Urothelium cell line (cell line): Measurements from ENCODE around the gene PIGH.

ENCODE experiments used
- DNase-seq: peaks from one replicate; pipeline ENCODE4 v3.0.0; 2011; ENCODE audit warnings: low spot score, mixed read lengths
- FAIRE-seq: peaks from 2 replicates; lab custom pipeline; 2011; peaks lifted over from hg19 to GRCh38; lab: Jason Lieb, UNC

Gene PIGH

GRCh38 chr14:67576216-67576955, 23.7 kb downstream of the PIGH start:
- FAIRE-seq: peak; percentile 78

DNA sequence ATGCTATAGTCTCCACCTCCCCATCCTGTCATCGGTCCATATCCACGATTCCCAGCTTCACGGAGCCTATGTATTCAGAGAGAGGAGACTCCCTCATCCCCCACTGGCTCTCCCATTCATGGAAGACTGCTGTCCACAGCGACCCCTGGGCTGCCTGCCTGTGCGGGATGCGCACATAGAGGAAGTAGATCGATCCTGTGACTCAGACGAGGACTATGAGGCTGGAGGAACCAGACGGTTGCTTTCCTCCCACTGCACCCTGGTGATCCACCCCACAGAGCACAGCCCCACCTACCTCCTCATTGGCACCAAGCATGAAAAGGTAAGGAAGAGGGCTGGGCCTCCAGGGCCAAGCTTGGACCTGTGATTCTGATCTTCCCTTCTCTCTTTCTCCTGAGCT, 24.4 kb downstream of the PIGH start:
- FAIRE-seq (peak; percentile 91), DNase-seq (peak; percentile 56)

More at GRCh38 chr14:67576216-67576955, 23.7 kb downstream of the PIGH start:
- DNase-seq: no peak

- DNase-seq (no peak), FAIRE-seq (peak; percentile 84)
Measured at GRCh38 chr14:67574806-67575205, 25.3 kb downstream of the PIGH start.

DNA sequence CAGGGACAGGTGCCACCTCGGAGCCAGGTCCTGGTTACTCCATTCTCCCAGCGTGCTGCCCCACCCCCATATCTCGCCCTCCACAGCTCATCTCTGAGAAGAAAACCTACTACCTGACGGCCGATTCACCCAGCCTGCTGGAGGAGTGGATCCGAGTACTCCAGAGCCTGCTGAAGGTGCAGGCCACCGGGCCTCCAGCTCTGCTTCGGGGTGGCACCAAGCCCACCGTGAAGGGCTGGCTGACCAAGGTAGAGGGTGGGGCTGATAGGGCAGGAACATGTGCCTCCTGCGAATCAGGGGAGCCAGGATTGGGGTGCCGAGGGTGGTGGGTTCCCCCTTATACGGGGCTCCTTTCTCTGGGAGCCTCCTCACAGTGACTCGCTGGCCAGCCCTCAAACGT, 25.9 kb downstream of the PIGH start:
- peak; percentile 30 for FAIRE-seq

DNA sequence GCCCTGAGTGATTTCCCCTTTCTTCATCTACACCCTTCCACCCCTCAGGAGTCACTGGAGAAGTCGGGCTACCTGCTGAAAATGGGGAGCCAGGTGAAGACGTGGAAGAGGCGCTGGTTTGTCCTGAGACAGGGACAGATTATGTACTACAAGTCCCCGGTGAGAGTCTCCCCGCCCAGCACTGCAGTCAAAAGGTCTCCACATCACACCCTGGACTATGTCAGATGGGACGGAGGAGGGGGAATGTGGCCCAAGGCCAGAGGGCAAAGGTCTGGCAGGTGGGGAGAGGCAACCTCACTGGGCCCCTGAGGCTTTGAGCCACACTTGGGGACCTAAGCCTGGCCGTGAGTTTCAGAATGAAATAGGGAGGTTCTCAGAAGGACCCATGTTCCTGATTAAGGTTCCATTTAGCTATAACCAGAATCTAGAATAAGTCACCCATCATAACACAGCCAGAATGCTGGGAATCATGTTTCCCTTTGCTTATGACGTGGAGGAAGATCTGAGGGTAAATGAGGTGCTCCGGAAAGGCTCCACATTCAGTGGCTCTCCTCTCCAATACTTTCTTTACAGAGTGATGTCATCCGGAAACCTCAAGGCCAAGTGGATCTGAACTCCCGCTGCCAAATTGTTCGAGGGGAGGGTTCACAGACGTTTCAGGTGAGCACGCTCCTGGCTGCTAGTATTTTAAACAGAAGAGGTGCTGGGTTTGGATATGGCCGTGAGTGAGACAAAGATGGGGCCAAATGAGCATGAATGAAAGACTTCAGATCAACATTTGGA, 26.6 kb downstream of the PIGH start:
- FAIRE-seq (no peak), DNase-seq (no peak)

More for the DNA sequence above, 25.9 kb downstream of the PIGH start:
- DNase-seq: no peak

GRCh38 chr14:67572608-67573007, 27.5 kb downstream of the PIGH start:
- DNase-seq: no peak
- FAIRE-seq: peak; percentile 89

GRCh38 chr14:67571991-67572323, 28.1 kb downstream of the PIGH start:
- DNase-seq (no peak), FAIRE-seq (no peak)

- DNase-seq: peak; percentile 88
- peak; percentile 99 for FAIRE-seq
Measured at GRCh38 chr14:67571275-67571990, 28.6 kb downstream of the PIGH start.

DNA sequence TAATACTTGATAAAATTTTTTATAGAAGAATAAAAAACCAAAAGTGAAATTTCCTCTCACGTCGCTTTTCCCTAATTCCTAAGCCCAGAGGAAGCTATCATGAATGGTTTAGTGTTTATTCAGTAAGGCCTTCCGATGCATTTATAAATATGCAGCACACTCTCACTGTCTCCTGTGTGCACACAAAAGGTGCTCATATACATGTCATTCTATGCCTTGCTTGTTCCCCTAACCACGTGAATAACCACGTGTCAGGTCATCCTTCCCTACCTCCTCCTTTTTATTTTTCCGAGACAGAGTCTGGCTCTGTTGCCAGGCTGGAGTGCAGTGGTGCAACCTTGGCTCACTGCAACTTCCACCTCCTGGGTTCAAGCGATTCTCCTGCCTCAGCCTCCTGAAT, 29.6 kb downstream of the PIGH start:
- FAIRE-seq: peak; percentile 73

DNA sequence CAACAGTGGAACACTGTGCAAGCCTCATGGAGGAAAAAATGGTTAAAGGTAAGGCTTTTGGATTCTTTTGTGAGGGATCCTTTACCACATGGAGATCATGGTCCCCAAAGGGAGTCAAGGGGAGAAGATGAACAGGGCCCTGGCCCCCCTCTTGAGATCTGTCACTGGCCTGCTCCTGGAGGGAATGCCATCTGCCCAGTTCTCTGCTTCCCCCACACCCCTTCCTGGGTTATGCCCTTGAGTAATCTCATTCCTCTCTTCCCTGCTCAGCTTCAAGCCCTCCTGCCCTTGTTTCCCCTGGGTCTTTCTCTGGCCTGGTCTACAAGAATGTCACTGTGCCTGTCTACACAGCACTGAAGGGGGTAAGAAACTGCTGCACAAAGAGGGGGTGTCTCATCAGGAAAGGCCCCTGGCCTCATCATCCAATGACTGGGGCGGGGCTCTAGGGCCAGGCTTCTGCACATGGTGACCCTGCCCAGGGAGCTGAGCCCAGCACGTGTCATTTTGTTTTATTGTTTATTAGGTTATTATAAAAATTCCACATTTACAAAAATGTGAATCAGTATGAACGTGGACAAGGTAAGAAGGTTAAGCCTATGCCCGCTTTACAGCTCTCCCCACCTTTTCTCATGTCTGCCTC, 30.3 kb downstream of the PIGH start:
- FAIRE-seq (no peak), DNase-seq (no peak)

More for the DNA sequence above, 29.6 kb downstream of the PIGH start:
- no peak for DNase-seq

DNA sequence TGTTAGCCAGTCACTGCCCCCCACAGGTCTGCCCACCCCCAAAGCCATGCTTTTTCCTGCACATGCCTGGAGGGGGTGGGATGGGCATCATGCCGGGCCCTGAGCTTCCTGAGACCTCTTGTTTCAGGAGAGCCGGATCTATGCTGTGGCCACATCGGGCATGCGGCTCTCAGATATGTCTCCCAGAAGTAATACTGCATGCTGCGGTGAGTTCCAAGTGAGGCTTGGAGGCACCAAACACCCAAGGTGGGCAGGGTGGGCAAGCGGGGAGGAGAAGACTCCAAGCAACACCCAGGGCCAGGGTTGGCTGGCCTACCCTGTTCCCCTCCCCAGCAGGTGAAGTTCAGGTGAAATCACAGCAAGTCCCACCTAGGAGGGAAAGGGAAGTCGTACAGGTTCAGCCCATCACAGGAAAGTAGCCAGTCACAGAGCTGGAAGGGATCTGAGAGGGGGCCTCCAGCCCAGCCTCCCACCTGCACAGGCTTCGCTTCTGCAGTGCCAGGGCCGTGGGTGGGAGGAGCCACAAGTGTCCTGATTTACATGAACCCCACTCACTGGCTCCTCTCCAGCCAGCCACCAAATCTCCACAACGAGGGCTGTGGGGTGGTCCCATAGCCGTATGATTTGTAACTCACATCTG, 30.9 kb downstream of the PIGH start:
- FAIRE-seq: peak; percentile 37

GRCh38 chr14:67567654-67568053, 32.4 kb downstream of the PIGH start:
- FAIRE-seq (peak; percentile 88), DNase-seq (no peak)

More for the DNA sequence above, 30.9 kb downstream of the PIGH start:
- no peak for DNase-seq

GRCh38 chr14:67566908-67567307, 33.2 kb downstream of the PIGH start:
- DNase-seq: no peak
- no peak for FAIRE-seq

GRCh38 chr14:67564236-67564635, 35.8 kb downstream of the PIGH start:
- no peak for DNase-seq
- FAIRE-seq: peak; percentile 56

DNA sequence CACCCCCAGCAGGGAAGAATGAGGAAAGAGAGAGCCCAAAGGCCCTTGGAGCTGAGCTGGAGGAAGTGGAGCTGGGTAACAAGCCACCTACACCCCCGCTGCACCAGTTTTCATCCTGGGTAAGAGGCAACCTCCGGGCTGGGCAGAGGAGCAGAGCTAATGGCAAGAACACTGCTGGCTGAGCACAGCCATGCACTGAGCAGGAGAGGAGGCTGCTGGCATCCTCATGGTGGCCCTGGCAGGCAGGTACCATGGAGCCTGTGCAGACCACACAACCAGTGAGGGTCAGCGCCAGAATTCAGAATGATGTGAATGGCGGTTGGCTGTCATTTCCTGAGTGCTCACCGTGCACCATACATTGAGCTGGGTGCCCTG, 37.3 kb downstream of the PIGH start:
- no peak for DNase-seq
- peak; percentile 71 for FAIRE-seq

DNA sequence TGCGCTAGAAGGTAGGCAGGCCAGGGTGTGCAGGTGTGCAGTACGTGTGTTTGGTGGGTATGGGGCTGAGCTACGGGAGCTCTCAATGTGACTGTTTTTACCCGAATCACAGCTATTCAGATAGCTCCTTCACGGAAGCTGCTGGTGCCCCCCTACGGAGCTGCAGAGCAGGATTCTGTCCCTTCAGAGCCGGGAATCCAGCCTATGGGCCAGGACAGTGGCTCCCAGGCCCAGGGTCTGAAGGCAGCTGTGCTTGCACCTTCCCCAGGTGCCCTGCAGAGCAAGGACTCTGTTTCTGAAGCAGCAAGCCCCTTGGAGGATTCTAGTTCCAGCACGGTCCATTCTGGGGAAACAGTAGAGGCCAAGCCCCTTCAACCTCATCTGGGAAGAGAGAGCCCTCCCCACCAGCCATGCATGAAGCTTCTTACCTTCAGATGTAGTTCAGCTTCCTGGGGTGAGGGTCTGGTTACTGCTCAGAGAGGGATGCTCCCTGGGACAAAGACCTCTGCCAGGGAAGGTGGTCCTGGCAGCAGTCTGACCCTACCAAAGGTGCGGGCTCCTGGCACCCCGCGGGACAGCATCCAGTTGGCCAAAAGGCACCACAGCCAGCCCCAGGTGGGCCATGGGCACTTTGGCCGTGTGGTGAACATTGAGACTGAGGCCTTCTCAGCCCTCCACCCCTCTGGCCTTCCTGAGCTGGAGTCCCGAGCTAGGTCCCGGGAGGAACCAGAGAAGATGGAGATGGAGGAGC, 37.9 kb downstream of the PIGH start:
- DNase-seq: no peak
- peak; percentile 27 for FAIRE-seq

DNA sequence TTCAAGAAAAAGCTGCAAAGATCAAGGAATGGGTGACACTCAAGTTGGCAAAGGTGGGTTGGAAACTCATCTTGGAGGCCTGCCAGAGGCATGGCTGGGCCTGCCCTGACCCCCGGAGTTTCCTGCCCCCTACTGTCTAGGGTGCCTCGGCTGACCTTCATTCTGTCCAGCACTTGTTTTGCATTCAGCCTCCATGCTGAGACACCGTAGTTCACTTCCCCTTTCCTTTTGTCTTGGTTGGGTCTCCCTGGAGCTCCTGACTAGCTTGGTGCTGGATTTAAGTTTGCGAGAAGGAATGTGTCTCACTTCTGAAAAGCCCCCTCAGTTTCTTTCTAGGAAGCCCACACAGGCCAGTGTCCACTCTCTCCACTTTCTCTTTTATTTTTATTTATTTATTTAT, 40.4 kb downstream of the PIGH start:
- peak; percentile 61 for FAIRE-seq

GRCh38 chr14:67557656-67558055, 42.4 kb downstream of the PIGH start:
- FAIRE-seq: no peak
- DNase-seq: no peak

More for the DNA sequence above, 40.4 kb downstream of the PIGH start:
- DNase-seq: no peak

GRCh38 chr14:67557118-67557517, 43.0 kb downstream of the PIGH start:
- FAIRE-seq (peak; percentile 99), DNase-seq (peak; percentile 98)

DNA sequence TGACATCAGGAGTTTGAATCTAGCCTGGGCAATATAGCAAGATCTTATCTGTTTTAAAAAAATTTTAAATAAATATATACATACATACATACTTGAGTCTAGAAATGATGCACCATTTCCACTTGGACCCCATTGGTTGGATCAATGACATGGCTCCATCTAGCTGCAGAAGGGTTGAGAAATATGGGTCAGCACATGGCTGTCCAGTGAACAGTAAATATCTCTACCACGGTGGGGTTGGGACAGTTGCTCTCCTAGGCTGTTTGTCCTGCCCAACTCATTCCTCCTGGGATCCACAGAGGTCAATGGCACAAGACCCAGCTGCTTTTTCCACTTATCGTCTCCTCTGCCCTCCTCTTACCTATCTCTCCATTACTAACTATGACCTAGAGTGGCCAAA, 43.4 kb downstream of the PIGH start:
- FAIRE-seq: no peak
- no peak for DNase-seq
